Mucosa of stomach (tissue), 1 donor: ENCODE measurements around the gene CHKB.
A peak's percentile ranks its signal among the peaks of the same experiment; 100 is the strongest.

Experiments used
- H3K27me3 ChIP-seq: one replicate; pipeline ENCODE4 v1.7.0; 2013; ENCODE audit warnings: mild to moderate bottlenecking, low read length; ENCODE audit not compliant: control insufficient read depth, insufficient read depth
- H3K36me3 ChIP-seq: one replicate; pipeline ENCODE4 v1.7.0; 2013; ENCODE audit warnings: low read length; ENCODE audit not compliant: control insufficient read depth, insufficient read depth
- H3K4me1 ChIP-seq: one replicate; pipeline ENCODE4 v1.7.0; 2013; ENCODE audit warnings: mild to moderate bottlenecking, low read length; ENCODE audit not compliant: control insufficient read depth, insufficient read depth
- H3K4me3 ChIP-seq: one replicate; pipeline ENCODE4 v1.7.0; 2013; ENCODE audit warnings: low read length
- H3K9ac ChIP-seq: one replicate; pipeline ENCODE4 v1.7.0; 2013; ENCODE audit warnings: mild to moderate bottlenecking, low read length, moderate library complexity
- H3K9me3 ChIP-seq: one replicate; pipeline ENCODE4 v1.7.0; 2013; ENCODE audit warnings: mild to moderate bottlenecking, low read length, moderate library complexity; ENCODE audit not compliant: control insufficient read depth
- donor health status: Pancreatic carcinoma.

Gene CHKB

DNA sequence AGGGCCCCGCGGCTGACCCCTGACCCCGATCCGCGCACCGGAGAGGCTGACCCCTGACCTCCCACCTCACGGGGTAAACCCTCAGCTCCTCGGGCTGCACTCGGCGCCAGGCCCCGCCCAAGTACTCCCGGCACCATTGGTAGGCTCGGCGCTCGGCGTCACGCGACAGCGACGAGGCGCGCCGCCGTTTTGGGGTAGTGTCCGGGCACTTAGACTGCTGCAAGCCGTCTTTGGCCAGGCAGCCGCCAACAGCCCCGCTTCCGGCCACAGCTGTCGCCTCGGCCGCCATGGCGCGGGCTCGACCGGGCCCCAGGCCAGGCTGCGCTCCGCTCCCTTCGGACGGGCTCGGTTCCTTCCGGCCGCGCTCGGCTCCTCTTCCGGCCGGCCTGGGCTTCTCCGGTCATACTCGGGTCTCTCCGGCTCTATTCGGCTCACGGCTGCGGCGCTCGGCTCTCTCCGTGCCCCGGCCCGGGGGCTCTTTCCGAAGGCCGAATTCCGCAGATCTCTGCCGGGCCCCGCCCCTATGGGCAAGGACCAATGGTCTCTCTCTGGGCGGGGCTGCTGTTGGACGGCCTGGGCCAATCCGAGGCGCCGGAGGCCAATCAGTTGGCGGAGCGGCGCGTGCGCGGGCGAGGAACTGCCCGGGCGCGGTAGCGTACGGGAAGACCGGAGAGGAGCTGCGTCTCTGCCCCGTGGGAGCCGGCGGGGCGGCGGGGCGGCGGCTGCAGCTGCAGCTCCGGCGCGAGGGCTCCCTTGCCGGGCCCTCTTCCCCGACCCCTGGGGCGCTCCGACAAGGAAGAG, at the start of gene CHKB:
Gene CHKB, minus strand, starts transcription at position 357 of the 801 bp plus-strand sequence. Its CDS starts 68 bp downstream, at position 289.
- Histone ChIP-seq H3K4me1 (peaks cover 17% of the 10 kb centered on the region), H3K36me3 (no peaks in the 10 kb centered on the region), H3K9ac (peak within 1 kb of the TSS; percentile 98), H3K9me3 (no peaks in the 10 kb centered on the region), H3K27me3 (peaks cover 3% of the 10 kb centered on the region), H3K4me3 (peak within 1 kb of the TSS; percentile 45)

DNA sequence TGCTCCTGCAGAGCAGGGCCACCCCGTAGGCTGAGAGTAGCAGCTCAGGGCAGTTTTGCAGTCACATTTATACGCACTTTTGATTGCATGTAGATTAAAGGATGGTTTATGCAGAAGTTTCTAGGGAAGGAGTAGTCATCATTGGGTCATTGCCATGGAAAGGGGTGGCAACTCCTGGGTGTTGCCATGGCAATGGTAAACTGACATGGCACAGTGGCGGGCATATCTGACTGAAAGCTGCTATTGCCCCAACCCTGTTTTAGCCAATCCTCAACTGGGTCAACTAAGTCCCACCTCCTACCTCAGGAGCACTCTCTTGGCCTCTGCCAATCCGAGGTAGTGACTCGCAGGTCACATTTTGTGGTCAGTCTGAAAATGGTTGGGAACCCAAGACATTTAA, 47.7 kb upstream of the CHKB start:
- Histone ChIP-seq H3K4me1 (peaks cover 10% of the 10 kb centered on the region), H3K9me3 (no peaks in the 10 kb centered on the region), H3K9ac (no peak overlapping the region), H3K27me3 (no peaks in the 10 kb centered on the region), H3K4me3 (no peak overlapping the region), H3K36me3 (no peaks in the 10 kb centered on the region)

GRCh38 chr22:50628543-50629134, 46.0 kb upstream of the CHKB start:
- Histone ChIP-seq H3K9ac (peak overlapping the region; percentile 57), H3K4me1 (peaks cover 10% of the 10 kb centered on the region), H3K36me3 (no peaks in the 10 kb centered on the region), H3K27me3 (no peaks in the 10 kb centered on the region), H3K4me3 (peak overlapping the region; percentile 52), H3K9me3 (no peaks in the 10 kb centered on the region)

DNA sequence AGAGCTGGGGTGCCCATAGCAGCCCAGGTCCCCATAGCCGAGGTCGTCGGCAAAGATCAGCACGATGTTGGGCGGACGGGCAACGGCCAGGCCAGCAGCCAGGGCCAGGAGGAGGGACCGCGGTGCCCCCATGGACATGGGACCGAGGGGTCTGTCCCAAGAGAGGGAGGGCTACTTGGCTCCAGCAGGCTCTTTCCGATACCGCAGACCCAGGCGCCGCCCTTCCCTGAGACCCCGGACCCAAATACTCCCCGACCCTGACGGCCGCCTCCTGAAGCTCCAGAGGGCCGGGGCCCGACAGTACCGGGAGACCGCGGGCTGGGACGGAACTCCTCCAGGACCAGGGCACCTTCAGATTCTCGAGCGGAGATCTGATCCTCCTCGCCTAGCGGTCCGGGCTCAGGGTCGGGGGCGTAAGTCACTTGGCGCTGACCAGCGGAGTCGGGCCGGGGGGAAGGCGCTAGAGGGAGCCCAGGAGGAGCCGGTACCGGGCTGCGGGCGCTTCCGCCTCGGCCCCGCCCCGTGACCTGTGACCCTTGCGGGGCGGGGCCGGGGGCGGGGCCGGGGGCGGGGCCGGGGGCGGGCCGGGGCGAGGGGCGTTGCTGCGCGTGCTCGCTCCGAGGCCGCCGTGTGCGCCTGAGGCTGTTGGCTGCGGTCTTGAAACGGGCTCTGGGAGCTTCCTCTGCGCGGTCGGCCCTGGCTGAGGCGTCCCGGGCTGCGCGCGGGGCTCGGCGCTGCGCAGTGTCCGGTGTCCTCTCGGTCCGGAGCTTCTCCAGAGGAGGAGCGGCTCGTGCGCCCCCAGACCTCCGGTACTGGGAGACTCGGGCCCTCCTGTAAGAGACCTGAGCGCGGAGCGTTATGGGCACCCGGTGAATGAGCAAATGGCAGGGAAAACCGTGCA, 45.2 kb upstream of the CHKB start, which contains the start of gene ARSA:
Gene ARSA, minus strand, starts transcription at position 511 of the 901 bp plus-strand sequence. Its CDS starts 373 bp downstream, at position 138.
- H3K4me1 ChIP-seq = peaks cover 16% of the 10 kb centered on the region
- H3K36me3 ChIP-seq = no peaks in the 10 kb centered on the region
- no peaks in the 10 kb centered on the region for H3K9me3 ChIP-seq
- peak within 1 kb of the TSS; percentile 72 for H3K4me3 ChIP-seq
- H3K9ac ChIP-seq = peak within 1 kb of the TSS; percentile 77
- H3K27me3 ChIP-seq = no peaks in the 10 kb centered on the region

- Histone ChIP-seq H3K27me3 (no peaks in the 10 kb centered on the region), H3K4me1 (peaks cover 24% of the 10 kb centered on the region), H3K9ac (peak overlapping the region; percentile 77), H3K36me3 (no peaks in the 10 kb centered on the region), H3K9me3 (no peaks in the 10 kb centered on the region), H3K4me3 (peak overlapping the region; percentile 72)
These were observed 44.4 kb upstream of the CHKB start for GRCh38 chr22:50626850-50627641.

DNA sequence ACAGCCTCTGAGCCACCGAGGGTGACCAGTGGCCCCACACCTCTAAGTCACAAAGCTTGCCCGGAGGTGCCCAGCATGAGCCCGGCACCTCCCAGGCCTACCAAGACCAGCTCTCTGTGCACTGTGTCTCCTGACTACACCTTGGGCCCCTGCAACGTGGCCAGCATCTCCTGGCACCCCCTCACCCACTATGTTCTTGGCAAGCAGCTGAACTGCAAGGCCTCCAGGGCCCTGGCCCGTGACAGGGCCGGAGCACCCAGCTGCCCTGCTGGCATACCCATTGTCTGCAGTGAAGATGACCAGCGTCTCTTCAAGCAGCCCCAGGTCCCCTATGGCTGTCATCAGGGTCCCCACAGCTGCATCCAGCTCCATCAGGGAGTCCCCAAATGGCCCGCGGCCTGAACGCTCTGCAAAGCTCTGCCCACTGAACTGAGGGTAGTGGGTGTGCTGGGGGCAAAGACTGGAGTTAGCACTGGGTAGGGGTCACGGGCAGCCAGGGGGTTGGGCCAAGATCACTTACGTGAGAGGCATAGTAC, 43.7 kb upstream of the CHKB start:
- H3K9ac ChIP-seq = no peak overlapping the region
- H3K9me3 ChIP-seq = no peaks in the 10 kb centered on the region
- peaks cover 29% of the 10 kb centered on the region for H3K4me1 ChIP-seq
- no peak overlapping the region for H3K4me3 ChIP-seq
- H3K27me3 ChIP-seq = no peaks in the 10 kb centered on the region
- no peaks in the 10 kb centered on the region for H3K36me3 ChIP-seq

DNA sequence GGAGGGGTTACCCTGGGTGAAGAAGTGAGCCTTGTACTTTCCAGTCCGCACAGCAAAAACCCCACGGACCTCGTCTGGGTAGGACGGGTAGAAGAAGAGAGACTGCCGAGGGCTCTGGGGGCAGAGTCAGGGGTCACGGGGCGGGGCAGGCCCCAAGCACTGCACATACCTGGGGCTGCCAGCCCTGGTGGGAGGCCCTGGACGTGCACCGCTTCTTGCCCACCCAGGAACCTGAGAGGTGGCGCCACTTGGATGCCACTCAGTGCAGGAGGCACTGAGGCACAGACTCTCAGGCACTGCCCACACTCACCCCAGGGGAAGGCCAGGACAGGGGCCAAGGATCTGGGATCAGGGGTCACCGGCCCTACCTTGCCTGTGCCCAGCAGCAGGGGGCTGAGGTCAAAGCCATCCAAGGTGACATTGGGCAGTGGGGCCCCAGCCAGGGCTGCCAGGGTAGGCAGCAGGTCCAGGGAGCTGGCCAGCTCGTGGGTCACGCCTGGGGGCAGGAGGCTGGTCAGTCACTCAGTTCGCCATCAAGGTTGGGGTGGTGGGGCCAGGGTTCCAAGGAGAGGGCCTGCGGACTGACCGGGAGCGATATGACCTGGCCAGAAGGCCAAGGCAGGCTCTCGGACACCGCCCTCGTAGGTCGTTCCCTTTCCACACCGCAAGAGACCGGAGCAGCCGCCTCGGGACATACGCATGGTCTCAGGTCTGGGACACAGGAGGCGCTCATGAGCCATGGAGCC, 43.1 kb upstream of the CHKB start:
- H3K9ac ChIP-seq = no peak overlapping the region
- H3K36me3 ChIP-seq = no peaks in the 10 kb centered on the region
- no peak overlapping the region for H3K4me3 ChIP-seq
- no peaks in the 10 kb centered on the region for H3K9me3 ChIP-seq
- no peaks in the 10 kb centered on the region for H3K27me3 ChIP-seq
- peaks cover 36% of the 10 kb centered on the region for H3K4me1 ChIP-seq

- no peak overlapping the region for H3K9ac ChIP-seq
- H3K4me1 ChIP-seq = peaks cover 40% of the 10 kb centered on the region
- no peak overlapping the region for H3K4me3 ChIP-seq
- no peaks in the 10 kb centered on the region for H3K27me3 ChIP-seq
- no peaks in the 10 kb centered on the region for H3K36me3 ChIP-seq
- H3K9me3 ChIP-seq = no peaks in the 10 kb centered on the region
These were observed 42.5 kb upstream of the CHKB start for GRCh38 chr22:50625131-50625567.

DNA sequence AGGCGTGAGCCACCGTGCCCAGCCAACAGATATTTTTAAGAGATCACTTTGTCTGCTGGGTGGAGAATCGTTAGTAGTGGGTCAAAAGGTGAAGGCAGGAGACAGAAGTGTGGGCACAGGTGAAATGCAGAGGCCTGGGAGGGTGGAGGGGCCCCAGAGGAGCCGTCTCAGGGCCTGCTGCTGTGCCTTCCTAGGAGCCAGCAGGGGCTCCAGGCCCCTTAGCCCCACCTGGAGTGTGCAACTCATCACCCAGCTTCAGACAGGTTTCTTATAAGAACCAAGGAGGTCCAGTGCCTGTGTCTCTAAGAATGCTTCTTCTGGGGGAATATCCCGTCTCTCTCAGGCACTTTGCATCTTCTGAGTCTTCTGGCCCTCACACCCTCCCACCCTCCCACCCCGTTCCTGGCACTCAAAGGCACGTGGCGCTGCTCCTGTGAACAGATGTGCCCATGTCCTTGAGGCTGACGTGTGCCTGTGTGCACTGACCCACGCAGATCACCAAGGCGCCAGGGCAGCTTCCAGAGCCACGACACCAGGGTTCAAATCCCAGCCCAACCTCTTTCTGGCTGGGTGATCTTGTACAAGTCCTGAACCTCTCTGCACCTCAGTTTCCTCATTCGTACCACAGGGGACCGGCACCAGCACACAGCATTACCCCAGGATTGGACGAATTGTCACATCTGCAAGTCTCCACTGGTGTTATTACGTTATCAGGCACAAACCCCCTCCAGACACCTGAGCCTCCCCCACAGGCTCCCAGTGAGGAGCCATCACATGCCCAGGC, 41.9 kb upstream of the CHKB start:
- H3K36me3 ChIP-seq = no peaks in the 10 kb centered on the region
- H3K4me3 ChIP-seq = no peak overlapping the region
- H3K4me1 ChIP-seq = peaks cover 43% of the 10 kb centered on the region
- H3K9me3 ChIP-seq = no peaks in the 10 kb centered on the region
- H3K9ac ChIP-seq = no peak overlapping the region
- H3K27me3 ChIP-seq = no peaks in the 10 kb centered on the region

GRCh38 chr22:50622723-50623327, 40.2 kb upstream of the CHKB start:
- H3K9me3 ChIP-seq = no peaks in the 10 kb centered on the region
- no peaks in the 10 kb centered on the region for H3K27me3 ChIP-seq
- H3K9ac ChIP-seq = peak overlapping the region; percentile 68
- no peaks in the 10 kb centered on the region for H3K36me3 ChIP-seq
- peaks cover 36% of the 10 kb centered on the region for H3K4me1 ChIP-seq
- peak overlapping the region; percentile 15 for H3K4me3 ChIP-seq
